ENCODE measurements around the gene SLC35F3.

SLC35F3 gene

DNA sequence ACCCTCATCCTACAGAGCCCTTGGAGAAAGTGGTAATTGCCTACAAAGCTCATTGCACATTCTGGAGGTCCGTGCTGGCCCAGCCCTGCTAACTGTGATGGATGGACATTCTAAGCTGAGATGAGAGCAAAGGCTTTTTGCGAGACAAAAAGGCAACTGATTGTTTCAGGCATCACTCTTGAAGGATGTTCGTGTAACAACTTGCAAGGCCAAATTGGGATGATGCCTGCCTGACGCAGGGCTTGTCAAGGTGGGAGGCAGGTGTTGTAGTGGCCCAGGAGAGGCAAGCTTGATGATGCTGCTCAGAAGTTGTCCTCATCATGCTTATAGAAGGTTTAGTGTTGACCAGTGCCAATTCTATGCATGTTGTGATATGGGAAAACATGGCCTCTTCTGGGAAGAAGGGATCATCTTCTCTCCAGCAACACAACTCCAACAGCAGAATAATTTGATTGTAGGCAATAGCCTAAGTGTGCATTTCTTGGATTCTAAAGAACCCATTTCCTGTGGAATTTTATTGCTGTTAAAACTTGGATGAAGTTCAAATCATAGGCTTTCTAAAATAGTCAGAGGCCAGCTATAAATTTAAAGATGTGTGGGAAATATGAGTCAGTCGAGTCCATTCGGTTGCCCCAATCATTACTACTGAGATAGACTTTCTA, 366.2 kb downstream of the SLC35F3 start:
- no peaks in the 10 kb centered on the region for H3K27me3 ChIP-seq (ENCODE audit: control insufficient read depth, insufficient read depth, low read length)
- peaks cover 5% of the 10 kb centered on the region for H3K9me3 ChIP-seq (ENCODE audit: control insufficient read depth, insufficient read depth, low read depth, low read length)
- no peak overlapping the region for H3K4me3 ChIP-seq (ENCODE audit: low read depth, low read length)
- H3K4me1 ChIP-seq (ENCODE audit: control insufficient read depth, insufficient read depth, low read length): no peaks in the 10 kb centered on the region
- H3K36me3 ChIP-seq (ENCODE audit: control insufficient read depth, insufficient read depth, low read length): no peaks in the 10 kb centered on the region
- no peak overlapping the region for H3K9ac ChIP-seq (ENCODE audit: low read length)
- H3K27ac ChIP-seq (ENCODE audit: low read depth, low read length): no peak overlapping the region

DNA sequence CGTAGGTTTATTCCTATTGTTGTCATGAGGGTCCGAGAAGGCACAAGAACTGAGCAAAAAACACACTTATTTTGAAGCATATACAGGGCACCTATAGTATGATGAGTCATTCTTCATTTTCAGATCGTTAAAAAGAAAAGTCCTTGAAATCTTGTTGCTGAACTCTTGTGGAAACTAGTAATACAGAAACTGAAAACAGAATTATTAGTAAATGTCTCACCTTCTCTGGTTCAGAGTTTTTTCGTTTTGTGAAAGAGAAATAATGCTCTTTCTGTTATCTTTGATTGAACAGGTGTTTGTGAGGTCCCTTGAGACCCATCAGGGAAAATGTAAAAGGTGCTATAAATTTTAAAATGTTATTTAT, 366.7 kb downstream of the SLC35F3 start:
- H3K4me1 ChIP-seq (ENCODE audit: control insufficient read depth, insufficient read depth, low read length): no peaks in the 10 kb centered on the region
- H3K9me3 ChIP-seq (ENCODE audit: control insufficient read depth, insufficient read depth, low read depth, low read length): peaks cover 5% of the 10 kb centered on the region
- no peak overlapping the region for H3K9ac ChIP-seq (ENCODE audit: low read length)
- H3K4me3 ChIP-seq (ENCODE audit: low read depth, low read length): no peak overlapping the region
- H3K27me3 ChIP-seq (ENCODE audit: control insufficient read depth, insufficient read depth, low read length): no peaks in the 10 kb centered on the region
- H3K36me3 ChIP-seq (ENCODE audit: control insufficient read depth, insufficient read depth, low read length): no peaks in the 10 kb centered on the region
- H3K27ac ChIP-seq (ENCODE audit: low read depth, low read length): no peak overlapping the region

DNA sequence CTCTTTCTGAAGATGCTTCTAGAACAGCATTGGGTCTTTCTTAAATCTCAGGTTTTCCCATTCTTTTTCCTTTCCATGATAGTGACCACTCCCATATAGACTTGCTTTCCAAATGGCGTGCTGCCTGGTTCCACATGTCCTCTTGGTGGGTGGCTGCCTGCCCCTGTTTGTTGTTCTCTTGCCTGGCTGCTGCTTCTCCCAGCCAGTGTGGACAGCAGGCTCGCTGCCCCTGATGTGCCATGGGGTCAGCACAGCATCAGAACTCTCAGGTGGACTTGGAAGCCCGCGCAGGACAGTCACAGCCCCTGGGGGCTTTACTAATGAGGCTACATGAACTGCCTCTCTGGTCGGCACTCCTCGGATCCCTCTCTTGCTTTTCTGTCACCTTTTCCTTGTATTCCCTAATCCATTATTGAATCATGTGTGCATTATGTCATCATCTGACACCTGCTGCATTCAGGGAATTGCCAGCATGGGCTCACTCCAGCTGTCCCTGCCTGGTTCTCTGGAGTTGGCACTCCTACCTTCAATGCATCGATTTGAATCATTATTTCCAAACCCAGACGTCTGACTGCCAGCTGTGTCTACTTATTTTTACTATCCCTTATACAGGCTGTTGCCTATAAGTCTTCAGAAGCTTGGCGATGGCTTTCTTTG, 368.3 kb downstream of the SLC35F3 start:
- Histone ChIP-seq H3K27ac (ENCODE audit: low read depth, low read length) (no peak overlapping the region), H3K27me3 (ENCODE audit: control insufficient read depth, insufficient read depth, low read length) (no peaks in the 10 kb centered on the region), H3K9ac (ENCODE audit: low read length) (no peak overlapping the region), H3K4me1 (ENCODE audit: control insufficient read depth, insufficient read depth, low read length) (no peaks in the 10 kb centered on the region), H3K36me3 (ENCODE audit: control insufficient read depth, insufficient read depth, low read length) (no peaks in the 10 kb centered on the region), H3K9me3 (ENCODE audit: control insufficient read depth, insufficient read depth, low read depth, low read length) (peaks cover 5% of the 10 kb centered on the region; the same call in 1 of the 2 replicates), H3K4me3 (ENCODE audit: low read depth, low read length) (no peak overlapping the region)

DNA sequence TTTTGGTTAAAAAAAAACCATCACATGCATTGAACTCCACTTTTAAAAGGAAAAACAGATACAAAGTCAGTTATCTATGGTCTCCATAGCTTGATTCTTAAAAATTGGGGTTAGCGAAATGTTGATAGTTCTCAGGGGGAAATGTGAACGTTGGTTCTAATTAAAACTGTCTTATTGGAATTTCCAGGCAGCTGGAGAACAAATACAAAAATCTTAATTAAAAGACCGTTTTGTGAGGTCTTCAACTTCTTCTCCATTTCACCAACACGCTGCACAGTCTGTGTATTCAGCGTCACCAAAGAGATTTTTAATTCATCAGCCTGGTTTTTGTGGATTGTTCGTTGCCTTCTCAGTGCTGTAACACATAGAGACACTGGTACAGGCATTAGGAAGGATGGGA, 369.5 kb downstream of the SLC35F3 start:
- Histone ChIP-seq H3K4me1 (ENCODE audit: control insufficient read depth, insufficient read depth, low read length) (peaks cover 2% of the 10 kb centered on the region; the same call in 1 of the 2 replicates), H3K27me3 (ENCODE audit: control insufficient read depth, insufficient read depth, low read length) (no peaks in the 10 kb centered on the region), H3K27ac (ENCODE audit: low read depth, low read length) (no peak overlapping the region), H3K36me3 (ENCODE audit: control insufficient read depth, insufficient read depth, low read length) (no peaks in the 10 kb centered on the region), H3K9me3 (ENCODE audit: control insufficient read depth, insufficient read depth, low read depth, low read length) (no peaks in the 10 kb centered on the region), H3K4me3 (ENCODE audit: low read depth, low read length) (no peak overlapping the region), H3K9ac (ENCODE audit: low read length) (no peak overlapping the region)

DNA sequence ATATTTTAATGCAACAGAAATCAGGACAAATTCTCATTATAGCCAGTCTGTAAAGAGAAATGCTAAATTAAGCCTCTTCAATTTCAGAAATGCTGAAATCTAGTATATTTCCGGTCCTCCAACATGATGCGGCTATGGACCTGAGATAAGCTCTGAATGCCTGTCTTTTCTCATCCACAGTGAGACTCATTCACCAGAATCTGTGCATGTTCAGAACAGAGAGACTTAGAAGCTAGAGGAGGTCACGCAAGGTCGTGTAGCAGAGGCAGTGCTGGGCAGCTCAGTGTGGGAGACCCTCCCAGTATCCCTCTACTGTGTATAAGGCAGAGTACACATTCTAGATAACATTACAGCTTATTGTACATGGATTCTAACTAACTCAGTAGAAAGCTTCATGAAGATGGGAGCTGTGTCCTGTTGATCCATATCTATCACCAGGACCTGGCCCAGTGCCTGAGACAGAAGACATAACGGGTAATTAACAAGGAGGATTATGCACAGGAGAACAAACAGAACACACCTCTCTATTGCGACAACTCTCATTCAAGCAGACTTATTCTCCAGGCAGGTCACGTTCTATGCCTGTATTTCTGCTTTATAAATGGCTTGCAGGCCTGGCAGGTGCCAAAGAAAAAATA, 371.8 kb downstream of the SLC35F3 start:
- H3K27me3 ChIP-seq (ENCODE audit: control insufficient read depth, insufficient read depth, low read length): no peaks in the 10 kb centered on the region
- no peaks in the 10 kb centered on the region for H3K9me3 ChIP-seq (ENCODE audit: control insufficient read depth, insufficient read depth, low read depth, low read length)
- peaks cover 2% of the 10 kb centered on the region; the same call in 1 of the 2 replicates for H3K4me1 ChIP-seq (ENCODE audit: control insufficient read depth, insufficient read depth, low read length)
- H3K9ac ChIP-seq (ENCODE audit: low read length): no peak overlapping the region
- H3K36me3 ChIP-seq (ENCODE audit: control insufficient read depth, insufficient read depth, low read length): no peaks in the 10 kb centered on the region
- H3K27ac ChIP-seq (ENCODE audit: low read depth, low read length): no peak overlapping the region
- H3K4me3 ChIP-seq (ENCODE audit: low read depth, low read length): no peak overlapping the region

DNA sequence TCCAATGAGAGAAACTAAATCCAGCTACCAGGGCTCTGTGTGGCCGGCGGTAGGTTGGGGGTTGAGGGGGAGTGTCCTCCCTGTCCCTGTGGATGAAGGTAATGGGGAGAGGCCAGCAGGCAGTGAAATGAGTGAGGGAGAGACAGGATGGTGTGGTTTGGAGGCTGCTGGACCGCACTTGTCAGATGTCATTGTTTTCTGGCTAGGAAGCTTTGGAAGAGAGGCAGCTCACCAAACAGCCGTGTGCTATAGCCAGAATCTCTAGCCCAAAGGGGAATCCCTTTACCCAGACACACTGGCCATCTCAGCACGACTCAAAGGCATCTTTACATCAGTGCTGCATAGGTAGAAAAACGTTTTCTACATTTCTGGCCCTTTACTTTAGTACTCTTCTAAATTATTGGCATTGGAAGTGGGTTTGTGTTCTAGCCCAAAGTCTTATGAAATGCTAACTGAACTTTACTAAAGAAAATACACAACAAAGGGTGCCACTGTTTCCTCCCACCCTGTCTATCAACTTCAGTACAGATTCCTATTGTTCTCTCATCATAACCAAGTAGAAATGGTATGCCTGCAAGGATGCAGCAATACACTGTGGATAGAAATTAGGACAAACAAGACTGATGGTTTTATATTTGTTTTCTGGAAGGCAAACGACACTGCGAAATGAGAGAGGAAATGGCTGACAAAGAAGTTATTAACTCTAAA, 372.8 kb downstream of the SLC35F3 start:
- H3K4me3 ChIP-seq (ENCODE audit: low read depth, low read length): no peak overlapping the region
- peaks cover 2% of the 10 kb centered on the region; the same call in 1 of the 2 replicates for H3K4me1 ChIP-seq (ENCODE audit: control insufficient read depth, insufficient read depth, low read length)
- no peaks in the 10 kb centered on the region for H3K9me3 ChIP-seq (ENCODE audit: control insufficient read depth, insufficient read depth, low read depth, low read length)
- no peak overlapping the region for H3K9ac ChIP-seq (ENCODE audit: low read length)
- H3K36me3 ChIP-seq (ENCODE audit: control insufficient read depth, insufficient read depth, low read length): no peaks in the 10 kb centered on the region
- no peaks in the 10 kb centered on the region for H3K27me3 ChIP-seq (ENCODE audit: control insufficient read depth, insufficient read depth, low read length)
- H3K27ac ChIP-seq (ENCODE audit: low read depth, low read length): no peak overlapping the region

DNA sequence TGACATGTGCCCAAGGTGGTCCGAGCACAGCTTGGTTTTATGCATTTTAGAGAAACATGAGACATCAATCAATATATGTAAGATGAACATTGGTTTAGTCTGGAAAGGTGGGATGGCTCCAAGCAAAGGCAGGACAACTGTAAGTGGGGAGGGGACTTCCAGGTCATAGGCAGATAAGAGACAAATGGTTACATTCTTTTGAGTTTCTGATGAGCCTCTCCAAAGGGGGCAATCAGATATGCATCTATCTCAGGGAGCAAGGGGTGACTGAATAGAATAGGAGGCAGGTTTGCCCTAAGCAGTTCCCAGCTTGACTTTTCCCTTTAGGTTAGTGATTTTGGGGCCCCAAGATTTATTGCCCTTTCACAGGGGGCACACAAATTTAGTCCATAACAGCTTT, 374.5 kb downstream of the SLC35F3 start:
- no peaks in the 10 kb centered on the region for H3K9me3 ChIP-seq (ENCODE audit: control insufficient read depth, insufficient read depth, low read depth, low read length)
- no peaks in the 10 kb centered on the region for H3K27me3 ChIP-seq (ENCODE audit: control insufficient read depth, insufficient read depth, low read length)
- no peaks in the 10 kb centered on the region for H3K36me3 ChIP-seq (ENCODE audit: control insufficient read depth, insufficient read depth, low read length)
- peaks cover 2% of the 10 kb centered on the region; the same call in 1 of the 2 replicates for H3K4me1 ChIP-seq (ENCODE audit: control insufficient read depth, insufficient read depth, low read length)
- no peak overlapping the region for H3K27ac ChIP-seq (ENCODE audit: low read depth, low read length)
- no peak overlapping the region for H3K4me3 ChIP-seq (ENCODE audit: low read depth, low read length)
- no peak overlapping the region for H3K9ac ChIP-seq (ENCODE audit: low read length)

DNA sequence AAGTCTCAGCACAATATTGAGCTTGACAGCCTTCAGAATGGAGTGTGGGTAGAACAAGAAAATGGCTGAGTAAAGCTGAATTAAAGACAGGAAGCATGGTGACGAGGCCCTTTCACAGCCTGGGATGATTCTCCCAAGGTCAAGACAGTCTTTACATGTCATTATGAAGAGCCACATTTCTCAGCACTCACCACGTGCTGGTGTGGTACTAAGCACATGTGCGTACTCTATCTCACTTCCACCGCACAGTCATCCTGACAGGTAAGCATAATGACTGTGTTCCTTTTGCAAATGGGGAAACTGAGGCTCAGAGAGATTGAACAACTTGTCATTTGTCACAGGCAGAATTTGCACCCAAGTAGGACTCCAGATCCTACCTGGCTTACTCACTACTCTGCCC, 376.0 kb downstream of the SLC35F3 start:
- Histone ChIP-seq H3K9ac (ENCODE audit: low read length) (no peak overlapping the region), H3K9me3 (ENCODE audit: control insufficient read depth, insufficient read depth, low read depth, low read length) (no peaks in the 10 kb centered on the region), H3K27me3 (ENCODE audit: control insufficient read depth, insufficient read depth, low read length) (no peaks in the 10 kb centered on the region), H3K4me3 (ENCODE audit: low read depth, low read length) (no peak overlapping the region), H3K27ac (ENCODE audit: low read depth, low read length) (no peak overlapping the region), H3K36me3 (ENCODE audit: control insufficient read depth, insufficient read depth, low read length) (no peaks in the 10 kb centered on the region), H3K4me1 (ENCODE audit: control insufficient read depth, insufficient read depth, low read length) (peaks cover 2% of the 10 kb centered on the region; the same call in 1 of the 2 replicates)

DNA sequence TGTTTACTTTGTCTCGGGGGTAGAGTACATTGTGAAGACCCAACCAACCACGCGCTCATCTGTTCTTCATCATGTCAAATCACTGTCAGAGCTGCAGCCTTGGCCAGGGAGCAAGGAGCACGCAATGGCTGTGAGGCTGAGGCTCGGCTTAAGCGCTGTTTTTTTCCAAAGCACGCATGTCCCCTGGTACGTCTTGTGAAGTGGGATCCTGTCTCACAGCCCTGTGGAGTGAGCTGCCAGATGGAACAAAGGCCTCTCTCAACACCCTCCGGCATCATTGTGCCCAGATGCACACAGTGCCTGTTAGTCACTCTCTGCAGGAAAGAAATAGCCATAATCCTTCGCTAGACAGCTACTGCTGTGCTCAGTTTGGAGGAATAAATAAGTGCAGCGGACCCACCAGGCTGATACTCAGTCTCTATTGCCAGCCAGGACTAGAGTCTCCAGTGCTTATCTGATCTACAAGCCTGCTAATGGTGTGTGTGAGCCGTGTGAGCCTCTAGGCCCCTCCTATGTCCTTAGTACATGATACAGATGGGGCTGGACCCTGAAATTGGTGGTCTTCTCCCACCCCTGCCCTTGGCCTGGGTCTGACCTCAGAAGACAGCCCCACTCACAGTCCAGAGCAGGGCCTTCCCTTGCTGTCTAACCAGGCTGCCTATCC, 377.5 kb downstream of the SLC35F3 start:
- H3K27ac ChIP-seq (ENCODE audit: low read depth, low read length): no peak overlapping the region
- no peaks in the 10 kb centered on the region for H3K36me3 ChIP-seq (ENCODE audit: control insufficient read depth, insufficient read depth, low read length)
- H3K27me3 ChIP-seq (ENCODE audit: control insufficient read depth, insufficient read depth, low read length): no peaks in the 10 kb centered on the region
- H3K4me1 ChIP-seq (ENCODE audit: control insufficient read depth, insufficient read depth, low read length): peaks cover 2% of the 10 kb centered on the region; the same call in 1 of the 2 replicates
- no peak overlapping the region for H3K9ac ChIP-seq (ENCODE audit: low read length)
- no peak overlapping the region for H3K4me3 ChIP-seq (ENCODE audit: low read depth, low read length)
- no peaks in the 10 kb centered on the region for H3K9me3 ChIP-seq (ENCODE audit: control insufficient read depth, insufficient read depth, low read depth, low read length)

DNA sequence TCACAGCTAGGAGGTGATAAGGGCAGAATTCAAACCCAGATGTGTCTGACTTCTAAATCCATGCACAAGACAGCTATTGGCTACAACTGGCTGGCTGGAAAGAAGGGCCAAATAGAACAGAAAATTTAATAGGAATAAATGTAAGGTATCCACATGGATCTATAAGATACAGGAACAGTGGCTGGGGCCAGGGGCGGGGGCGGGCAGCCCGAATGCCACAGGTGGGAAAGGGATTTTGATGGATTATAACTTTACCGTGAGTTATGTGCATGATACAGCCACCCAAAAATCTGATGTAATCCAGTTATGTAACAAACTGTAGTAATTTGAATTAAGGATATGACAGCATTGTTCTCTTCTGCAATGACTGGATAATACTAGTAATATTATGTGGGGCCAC, 381.7 kb downstream of the SLC35F3 start:
- peaks cover 9% of the 10 kb centered on the region; the same call in 1 of the 2 replicates for H3K9me3 ChIP-seq (ENCODE audit: control insufficient read depth, insufficient read depth, low read depth, low read length)
- H3K4me3 ChIP-seq (ENCODE audit: low read depth, low read length): no peak overlapping the region
- no peaks in the 10 kb centered on the region for H3K27me3 ChIP-seq (ENCODE audit: control insufficient read depth, insufficient read depth, low read length)
- no peak overlapping the region for H3K9ac ChIP-seq (ENCODE audit: low read length)
- H3K4me1 ChIP-seq (ENCODE audit: control insufficient read depth, insufficient read depth, low read length): no peaks in the 10 kb centered on the region
- no peak overlapping the region for H3K27ac ChIP-seq (ENCODE audit: low read depth, low read length)
- H3K36me3 ChIP-seq (ENCODE audit: control insufficient read depth, insufficient read depth, low read length): no peaks in the 10 kb centered on the region
